T-helper 2 cell (primary cell): Measurements from ENCODE around the gene METTL8.
"Not testable (repeated sequence)": the region's sequence is repeated elsewhere in the genome, so short reads cannot be mapped to it uniquely, and the experiment has no call there.

Experiments
- DNase-seq, 5 experiments: peaks; one replicate each; pipeline versions ENCODE4 v3.0.0 to v3.0.0-alpha.2; 2012 to 2022

The METTL8 gene

DNA sequence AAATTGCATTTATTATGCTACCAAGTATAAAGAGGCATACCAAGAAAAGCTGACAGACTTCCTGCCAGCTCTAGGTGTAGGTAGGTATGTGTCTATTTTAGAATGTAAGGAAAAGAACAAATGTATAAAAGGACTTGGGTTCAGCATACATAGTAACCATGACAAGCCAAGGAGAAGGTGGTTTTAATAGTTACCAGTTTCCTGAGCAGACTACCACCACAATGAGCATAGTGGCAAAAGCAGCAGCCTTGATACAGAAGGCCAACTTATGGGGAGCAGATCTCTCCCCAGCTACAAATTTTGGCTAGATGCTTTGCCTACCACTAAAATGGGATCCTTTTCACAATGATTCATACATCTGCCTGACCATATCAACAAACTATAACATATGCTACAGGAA lies 34.5 kb downstream of the METTL8 start:
- no peak for DNase-seq

DNA sequence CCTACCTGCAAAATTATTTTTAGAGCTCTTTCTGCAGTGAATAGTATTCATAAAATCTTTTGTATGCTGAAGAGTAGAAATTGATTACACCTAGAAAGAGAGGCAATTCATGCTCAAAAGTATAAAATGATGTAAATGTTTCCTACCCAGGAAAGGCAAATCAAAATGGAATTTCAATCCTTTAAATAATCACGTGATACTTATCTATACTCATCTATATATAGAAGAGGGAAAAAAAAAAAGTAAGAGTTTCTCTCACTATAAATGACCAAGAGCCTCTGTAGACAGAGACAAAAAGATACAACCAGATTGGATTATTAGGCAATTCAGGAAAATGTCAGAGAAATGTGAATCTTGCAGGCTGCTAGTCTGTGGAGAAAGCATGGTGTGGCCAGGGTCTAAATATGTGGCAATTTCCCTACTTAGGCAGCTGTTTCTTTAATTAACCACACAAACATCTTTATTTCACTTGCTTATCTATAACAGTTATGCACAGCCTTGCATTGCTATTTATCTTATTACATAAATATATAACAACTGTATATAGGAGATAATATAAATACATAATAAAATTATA lies 39.5 kb downstream of the METTL8 start:
- DNase-seq: no peak

DNA sequence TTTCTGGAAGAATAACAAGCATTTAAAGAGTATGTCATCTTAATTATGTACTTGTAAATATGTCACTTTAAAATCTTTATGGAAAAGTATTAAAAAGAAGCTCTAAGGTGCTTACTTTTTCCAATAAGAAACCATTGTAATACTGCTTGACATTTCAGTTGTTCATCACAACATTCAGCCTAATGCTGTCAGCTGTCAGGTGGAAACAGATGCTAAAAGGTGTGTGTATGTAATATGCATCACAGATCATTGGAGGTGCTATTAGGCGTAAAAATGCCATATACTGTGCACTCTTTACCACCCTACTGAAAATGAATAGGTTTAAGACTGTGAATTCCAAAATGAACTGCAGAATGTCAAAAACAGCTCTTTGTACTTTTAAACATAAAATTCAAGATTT lies 40.3 kb downstream of the METTL8 start:
- no peak for DNase-seq

DNA sequence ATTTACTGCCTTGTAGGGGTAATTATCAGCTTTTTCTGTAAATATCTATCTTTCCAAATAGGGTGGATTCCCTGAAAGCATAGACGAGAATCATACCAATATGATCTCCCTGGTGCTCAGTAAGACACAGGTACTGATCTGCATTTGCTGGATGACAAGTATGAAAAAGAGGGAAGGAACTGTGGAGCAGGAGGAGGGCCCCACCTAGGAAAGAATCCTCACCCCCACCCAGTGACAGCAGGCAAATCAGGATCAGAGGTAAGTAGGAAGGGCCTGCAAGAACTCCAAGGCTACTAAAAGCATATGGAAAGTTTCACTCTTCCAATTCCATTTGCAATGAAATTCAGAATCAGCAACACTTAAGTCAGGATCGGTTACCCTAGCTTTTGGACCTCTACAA lies 42.3 kb downstream of the METTL8 start:
- DNase-seq: no peak

DNA sequence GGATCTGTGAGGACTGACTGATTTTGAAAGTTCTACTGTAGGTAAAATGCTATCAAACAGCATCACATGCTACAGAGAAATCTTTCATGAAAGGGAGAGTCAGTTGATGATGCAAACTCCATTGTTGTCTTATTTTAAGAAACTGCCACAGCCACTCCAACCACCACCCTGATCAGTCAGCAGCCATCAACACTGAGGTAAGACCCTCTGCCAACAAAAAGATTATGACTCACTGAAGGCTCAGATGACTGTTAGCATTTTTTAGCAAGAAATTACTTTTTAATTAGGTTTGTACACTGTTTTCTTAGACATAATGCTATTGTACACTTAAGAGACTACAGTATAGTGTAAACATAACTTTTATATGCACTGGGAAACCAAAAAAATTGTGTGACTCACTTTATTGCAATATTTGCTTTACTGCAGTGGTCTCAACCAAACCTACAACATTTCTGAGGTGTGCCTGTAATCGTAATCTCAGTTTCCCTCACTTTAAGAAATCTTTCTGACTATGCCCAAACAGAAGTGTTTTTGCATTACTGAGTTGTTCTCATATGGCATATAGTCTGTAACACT lies 42.8 kb downstream of the METTL8 start:
- DNase-seq: peak in 1 of 5 experiments; percentile 93

DNA sequence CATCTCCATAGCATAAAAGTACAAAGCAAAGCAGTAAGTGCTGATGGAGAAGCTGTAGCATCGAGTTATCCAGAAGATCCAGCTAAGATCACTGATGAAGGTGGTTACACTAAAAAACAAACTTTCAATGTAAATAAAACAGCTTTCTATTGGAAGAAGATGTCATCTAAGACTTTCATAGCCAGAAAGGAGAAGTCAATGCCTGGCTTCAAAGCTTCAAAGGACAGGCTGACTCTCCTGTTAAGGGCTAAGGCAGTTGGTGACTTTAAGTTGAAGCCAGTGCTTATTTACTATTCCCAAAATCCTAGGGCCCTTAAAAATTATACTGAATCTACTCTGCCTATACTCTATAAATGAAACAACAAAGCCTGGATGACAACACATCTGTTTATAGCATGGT lies 44.0 kb downstream of the METTL8 start:
- DNase-seq: no peak

DNA sequence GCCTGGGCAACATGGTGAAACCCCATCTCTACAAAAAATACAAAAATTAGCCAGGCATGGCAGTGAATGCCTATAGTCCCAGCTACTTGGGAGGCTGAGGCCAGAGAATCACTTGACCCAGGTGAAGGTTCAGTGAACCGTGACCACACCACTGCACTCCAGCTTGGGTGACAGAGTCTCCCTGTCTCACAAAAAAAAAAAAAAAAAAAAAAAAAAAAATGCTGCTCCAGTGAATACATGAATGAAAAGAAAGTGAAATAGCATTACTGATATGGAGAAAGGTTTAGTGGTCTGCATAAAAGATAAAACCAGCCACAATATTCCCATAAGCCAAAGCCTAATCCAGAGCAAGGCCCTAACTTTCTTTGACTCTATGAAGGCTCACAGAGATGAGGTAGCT lies 44.5 kb downstream of the METTL8 start:
- no peak for DNase-seq

DNA sequence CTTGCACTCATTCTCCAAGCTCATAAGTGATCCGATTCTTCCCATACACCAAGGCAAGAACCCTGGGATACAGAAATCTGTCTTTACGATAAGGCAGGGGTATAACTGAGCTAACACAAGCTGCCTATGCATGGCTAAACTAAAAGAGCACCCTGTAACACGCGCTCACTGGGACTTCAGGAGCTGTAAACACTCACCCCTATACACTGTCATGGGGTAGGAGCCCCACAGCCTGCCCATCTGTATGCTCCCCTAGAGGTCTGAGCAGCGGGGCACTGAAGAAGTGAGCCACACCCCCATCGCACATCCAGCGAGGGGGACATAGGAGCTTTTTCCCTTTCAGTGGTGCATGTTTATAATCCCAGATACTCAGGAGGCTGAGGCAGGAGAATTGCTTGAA lies 46.7 kb downstream of the METTL8 start:
- DNase-seq: no peak

DNA sequence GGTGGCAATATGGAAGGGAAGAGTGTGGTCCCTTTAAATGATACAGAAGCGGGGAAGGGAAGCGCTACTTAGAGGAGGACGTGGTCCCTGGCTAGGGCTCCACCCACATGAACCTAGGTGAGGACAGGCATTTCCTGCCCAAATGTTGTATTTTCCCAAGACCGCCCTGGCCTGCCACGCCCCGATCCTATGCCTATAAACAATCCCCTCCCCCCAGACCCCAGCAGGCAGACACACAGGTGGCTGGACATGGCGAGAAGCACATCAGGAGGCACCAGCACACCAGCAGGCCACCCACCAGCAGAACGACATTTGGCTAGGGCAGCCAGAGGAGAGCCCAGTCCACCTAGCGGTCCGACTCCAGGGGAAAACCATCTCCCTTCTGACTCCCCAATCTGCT lies 47.2 kb downstream of the METTL8 start:
- DNase-seq: no peak

DNA sequence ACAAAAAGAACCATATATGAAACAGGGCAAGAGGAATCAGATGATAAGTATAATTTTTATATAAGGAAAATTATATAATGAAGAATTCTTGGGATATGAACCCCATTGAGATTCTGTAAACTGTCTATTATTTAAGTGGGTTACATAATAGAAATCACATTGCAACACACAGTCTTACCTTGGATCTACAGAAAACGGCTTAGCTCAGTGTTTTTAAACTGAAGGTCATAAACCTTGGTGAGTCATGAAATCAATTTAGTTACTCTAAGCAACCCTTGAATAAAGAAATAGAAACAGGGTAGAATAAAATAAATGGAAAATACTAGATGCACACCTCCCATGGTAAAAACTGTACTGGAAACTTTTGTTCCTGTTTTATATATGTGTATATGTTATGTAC lies 50.7 kb downstream of the METTL8 start:
- no peak for DNase-seq

DNA sequence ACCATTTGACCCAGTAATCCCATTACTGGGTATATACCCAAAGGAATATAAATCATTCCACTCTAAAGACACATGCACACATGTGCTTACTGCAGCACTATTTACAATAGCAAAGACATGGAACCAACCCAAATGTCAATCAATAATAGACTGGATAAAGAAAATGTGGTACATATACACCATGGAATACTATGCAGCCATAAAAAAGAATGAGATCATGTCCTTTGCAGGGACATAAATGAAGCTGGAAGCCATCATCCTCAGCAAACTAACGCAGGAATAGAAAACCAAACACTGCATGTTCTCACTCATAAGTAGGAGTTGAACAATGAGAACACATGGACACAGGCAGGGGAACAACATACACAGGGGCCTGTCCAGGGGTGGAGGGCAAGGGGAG lies 51.6 kb downstream of the METTL8 start:
- not testable (repeated sequence) for DNase-seq

DNA sequence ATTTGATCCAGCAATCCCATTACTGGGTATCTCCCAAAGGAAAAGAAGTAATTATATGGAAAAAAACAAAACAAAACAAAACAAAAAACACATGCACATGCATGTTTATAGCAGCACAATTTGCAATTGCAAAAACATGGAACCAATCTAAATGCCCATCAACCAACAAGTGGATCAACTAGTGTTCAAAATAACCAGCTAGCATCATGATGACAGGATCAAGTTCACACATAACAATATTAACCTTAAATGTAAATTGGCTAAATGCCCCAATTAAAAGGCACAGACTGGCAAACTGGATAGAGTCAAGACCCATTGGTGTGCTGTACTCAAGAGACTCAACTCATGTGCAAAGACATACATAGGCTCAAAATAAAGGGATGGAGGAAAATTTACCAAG lies 55.9 kb downstream of the METTL8 start:
- not testable (repeated sequence) for DNase-seq

DNA sequence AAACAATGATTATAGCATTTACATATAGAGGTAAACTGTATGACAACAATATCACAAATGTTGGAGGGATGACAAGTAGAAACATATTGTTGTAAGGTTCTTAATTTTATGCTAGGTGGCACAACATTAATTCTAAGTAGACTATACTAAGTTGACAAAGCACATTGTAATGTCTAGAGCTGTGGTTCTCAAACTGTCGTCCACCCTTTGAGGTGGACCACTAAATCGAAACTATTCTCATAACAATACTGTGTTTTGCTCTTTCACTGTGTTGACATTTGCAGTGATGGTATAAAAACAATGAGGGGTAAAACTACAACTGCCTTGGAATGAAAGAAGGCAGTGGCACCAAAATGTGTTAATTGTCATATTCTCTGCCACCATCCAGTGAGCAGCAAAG lies 66.1 kb downstream of the METTL8 start:
- peak in 1 of 5 experiments; percentile 19 for DNase-seq

DNA sequence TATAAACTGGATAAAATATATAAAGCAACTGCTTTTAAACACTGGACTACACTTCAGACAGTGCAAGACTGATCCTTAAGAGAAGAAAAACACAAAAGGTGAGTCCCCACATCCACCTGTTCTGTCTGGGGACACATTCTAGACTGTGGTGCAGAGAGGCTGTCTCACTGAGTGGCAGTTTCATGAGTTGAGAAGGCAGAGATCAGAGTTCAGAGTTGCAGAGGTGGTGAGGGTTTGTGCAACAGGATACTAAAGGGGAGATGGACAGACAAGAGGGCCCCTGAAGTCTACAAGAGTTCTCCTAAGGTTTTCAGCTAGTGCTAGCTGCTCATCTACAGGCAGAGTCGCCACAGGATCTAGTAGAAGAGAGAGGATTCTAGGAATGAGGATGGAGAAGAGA lies 68.0 kb downstream of the METTL8 start:
- no peak for DNase-seq

DNA sequence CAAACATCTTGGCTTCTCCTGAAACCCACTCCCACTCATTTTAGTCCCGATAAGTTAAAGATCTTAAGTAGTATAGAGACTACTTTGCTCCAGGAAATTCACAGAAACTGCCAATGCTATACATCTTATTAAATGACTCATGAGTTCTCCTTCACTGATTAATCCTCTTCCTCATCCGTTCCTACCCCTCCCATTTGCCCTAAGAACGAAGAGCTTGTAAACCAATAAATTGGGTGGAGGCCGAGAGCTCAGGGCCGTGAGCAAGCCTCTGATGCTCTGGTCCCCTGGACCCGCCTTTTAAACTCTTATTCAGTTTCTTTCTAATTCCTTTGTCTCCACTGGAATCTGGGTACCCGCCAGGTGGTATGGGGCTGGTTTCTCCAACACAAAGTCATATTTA lies 68.6 kb downstream of the METTL8 start:
- no peak for DNase-seq

DNA sequence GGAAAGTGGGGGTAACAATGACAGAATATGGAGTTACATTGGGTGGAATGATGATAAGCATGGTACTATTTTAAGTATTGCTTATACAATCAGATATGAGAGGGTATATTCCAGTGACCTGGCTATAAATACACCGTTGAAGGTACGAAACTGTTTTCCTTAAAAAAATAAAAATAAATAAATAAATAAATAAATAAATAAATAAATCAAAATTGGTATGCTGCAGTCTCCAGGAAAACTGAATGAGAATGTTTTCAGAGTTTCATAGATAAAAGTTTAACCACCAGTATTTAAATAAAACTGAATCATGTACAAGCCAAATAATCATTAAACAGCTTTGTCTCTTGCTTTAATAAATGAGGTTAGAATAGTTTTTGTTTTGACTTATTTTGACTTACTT lies 71.4 kb downstream of the METTL8 start:
- no peak for DNase-seq

DNA sequence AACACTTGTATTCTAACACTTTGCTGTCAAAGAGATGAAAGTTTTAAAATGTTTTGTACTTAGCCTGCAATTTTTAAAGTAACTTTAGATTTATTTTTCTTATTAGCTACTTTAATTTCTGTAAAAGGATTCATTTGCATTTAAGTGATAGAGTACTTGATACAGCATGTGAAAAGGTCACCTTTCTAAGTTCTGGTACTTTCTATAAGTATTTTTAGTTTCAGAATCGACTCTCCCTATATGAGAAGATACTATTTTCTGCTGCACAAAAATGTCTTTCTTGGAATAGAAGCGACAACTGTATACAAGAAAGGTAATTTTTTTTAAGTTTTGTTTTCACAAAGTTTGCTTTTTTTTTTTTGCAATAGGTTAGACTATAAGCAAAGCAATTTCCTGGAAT lies 72.9 kb downstream of the METTL8 start:
- DNase-seq: no peak

DNA sequence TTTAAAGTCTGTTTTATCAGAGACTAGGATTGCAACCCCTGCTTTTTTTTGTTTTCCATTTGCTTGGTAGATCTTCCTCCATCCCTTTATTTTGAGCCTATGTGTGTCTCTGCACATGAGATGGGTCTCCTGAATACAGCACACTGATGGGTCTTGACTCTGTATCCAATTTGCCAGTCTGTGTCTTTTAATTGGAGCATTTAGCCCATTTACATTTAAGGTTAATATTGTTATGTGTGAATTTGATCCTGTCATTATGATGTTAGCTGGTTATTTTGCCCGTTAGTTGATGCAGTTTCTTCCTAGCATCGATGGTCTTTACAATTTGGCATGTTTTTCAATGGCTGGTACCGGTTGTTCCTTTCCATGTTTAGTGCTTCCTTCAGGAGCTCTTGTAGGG lies 80.0 kb downstream of the METTL8 start:
- not testable (repeated sequence) for DNase-seq

DNA sequence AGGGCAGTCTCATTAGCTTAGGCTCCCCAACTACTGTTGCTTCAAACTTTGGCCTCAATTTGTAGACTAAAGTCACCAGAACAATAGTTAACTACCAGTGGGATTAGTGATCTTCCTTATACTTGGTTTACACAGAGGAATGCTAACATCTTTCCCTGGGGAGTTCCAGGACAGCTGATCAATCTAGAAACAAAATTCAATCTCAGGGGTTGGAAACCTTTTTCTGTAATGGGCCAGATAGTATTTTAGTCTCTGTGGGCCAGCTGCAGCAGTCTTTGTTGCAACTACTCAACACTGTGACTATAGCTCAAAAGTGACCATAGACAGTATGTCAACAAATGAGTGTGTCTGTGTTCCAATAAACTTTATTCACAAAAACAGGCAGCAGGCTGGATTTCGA lies 85.7 kb downstream of the METTL8 start:
- no peak for DNase-seq

DNA sequence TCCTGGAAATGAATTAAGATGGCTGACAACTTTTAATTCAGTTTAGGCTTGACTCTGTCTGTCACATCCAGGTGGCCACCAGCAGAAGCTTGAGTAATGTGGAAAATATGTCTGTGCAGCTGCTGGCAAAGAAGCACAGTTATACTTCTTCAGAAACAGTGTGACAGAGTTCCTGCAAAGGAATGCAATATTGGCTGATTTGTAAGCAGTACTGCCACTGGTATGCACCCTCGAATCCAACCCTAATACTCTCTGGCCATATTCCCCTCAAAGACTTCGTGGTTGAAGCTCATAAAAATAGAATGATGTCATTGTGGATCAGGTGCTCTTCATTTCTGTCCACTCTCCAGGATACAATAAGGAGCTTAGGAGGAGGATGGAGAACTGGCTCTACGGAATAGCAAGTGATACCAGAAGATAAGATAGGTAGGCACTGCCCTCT lies 86.2 kb downstream of the METTL8 start:
- DNase-seq: peak in 1 of 5 experiments; percentile 41

DNA sequence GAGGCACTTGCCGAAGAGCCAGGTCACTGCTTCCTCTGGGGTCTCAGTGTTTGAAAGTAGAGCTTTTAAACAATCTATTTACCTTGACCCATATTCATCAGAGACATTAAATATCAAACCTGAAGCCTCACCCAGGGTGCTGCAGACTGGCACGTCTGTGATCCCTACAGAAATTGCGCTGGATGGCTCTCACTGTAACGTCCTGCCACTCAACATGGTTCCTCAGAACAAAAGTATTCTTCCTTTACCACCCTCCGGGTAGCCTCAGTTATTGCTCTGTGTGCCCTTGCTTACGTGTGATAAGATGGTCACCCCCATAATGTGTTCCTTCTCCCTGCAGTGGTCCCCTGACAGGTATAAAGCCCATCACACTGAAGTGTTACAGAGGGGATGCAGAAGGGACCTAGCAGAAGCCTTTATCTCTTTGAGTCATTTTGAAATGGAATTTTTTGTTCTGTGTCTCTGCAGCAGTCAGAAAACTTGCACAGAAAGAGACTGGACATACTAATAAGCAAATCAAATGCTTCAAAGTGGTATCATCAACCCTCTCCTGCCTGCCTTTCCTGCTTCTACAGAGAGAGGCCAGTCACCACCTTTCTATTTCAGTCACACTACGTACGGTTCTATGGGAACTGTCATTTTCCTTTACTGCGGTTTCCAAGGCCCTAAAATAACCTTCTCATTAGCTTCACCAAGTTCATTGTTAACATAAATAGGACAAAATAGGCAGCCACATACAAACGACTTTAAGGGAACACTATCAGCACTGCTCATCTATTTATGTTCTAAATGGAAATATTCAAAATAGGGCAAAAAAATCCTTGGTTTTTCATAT lies 86.8 kb downstream of the METTL8 start:
- peak in 1 of 5 experiments; percentile 20 for DNase-seq

DNA sequence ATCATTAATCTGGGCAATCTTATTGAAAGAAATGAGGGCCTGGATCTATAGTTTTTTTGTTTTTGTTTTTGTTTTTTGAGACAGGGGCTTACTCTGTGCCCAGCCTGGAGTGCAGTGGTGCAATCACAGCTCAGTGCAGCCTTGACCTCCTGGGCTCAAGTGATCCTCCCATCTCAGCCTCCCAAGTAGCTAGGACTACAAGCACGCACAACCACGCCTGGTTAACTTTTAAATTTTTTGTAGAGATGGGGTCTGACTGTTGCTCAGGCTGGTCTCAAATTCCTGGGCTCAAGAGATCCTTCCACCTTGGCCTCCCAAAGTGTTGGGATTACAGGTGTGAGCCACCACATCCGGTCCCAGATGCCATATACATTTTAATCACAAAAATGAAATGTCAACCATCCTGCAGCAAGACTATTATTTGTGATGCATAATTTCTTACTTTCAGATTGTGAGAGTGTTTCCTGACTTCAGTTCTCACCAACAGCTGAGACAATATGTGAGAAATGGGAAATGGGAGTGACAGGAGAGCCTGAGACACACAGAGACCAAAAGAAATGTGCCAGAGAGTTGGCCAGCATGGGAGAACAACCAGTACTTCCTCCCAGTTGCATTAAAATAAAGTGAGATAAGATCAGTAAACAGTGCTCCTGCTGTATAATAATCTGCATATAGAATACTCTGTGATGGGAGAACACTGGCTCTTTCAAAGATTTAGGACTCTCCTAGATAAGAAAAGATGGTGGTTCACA lies 87.6 kb downstream of the METTL8 start:
- no peak for DNase-seq

DNA sequence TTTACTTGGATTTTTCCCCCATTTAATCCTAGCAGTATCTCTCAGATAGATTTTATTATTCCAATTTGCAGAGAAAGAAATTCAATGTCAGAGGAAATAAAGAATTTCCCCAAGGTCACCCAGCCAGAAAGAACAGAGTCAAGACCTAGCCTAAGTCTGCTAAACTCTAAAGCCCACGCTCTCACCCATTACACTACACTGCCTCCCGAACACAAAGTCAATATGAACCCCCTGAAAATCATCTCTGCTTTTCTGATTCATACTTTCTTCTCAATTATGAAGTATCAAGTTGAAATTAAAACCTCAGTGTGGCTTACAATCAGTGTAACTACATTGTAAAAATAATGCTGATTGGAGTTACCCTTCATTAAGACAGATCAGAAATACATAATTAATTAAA lies 89.6 kb downstream of the METTL8 start:
- DNase-seq: no peak

DNA sequence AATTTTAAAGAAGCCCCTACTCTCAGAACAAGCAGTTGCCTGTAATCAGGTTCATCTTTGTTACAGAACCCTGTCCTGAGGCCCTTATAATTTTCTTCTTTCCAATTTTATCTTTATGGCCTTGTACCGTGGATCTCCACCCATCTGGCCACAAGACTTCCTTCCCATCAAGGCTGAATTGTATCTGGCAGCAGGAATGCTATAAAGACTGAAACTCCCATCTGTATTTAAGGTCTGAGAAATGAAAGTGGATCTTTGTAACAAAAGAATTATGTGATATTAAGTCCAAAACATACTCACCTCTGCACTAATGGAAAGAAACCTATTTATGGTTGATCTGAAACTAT lies 91.8 kb downstream of the METTL8 start:
- no peak for DNase-seq
